ENCODE results near the gene TRIM67.

DNA sequence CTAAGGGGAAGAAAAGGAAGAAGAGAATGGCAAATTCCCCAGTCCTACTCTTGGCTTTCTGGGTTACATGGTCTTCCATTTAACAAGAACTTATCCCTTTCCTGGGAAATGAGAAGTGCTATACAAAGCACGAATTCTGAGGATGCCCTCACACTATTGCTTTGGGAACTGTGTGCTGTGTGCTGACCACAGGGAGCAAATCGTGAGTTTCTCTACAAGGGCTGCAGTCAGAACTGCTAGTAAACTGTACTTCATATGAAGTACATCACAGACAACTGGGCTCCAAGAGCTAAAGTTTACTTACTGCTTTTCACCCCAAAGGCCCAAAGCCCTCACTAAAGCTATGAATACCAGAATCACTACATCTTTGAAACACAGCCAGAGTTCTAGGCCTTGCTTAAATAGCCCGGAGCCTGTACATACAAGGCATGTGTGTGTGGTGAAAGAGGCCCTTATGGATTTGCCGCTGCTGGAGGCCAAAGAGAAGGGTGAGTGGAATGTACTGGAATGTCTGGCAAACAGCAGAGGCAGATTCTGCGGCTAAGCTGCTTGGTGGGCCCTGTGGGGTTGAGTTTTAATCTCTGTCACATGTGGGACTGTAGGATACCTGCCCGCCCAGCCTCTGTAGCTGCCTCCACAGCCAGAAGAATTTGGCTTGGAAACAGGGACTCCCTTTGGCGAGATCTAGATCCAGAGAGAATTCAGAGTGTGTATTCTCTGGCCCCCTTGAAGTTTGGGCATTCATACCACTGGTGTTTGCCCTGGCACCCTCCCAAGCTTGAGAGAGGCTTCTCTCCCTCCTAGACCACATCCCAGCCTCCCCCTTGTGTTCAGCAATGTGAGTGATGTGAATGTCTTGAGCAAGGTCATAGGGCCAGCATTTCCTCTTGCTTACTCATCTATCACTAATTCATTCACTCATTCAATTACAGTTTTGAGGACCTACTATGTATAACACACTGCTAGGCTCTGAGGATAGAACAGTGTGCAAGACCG lies 21.9 kb upstream of the TRIM67 start:
- no peak for TF ChIP-seq EZH2 (IDR thresholded peaks at IDR 0.05)
- TF ChIP-seq, protein P1, sequence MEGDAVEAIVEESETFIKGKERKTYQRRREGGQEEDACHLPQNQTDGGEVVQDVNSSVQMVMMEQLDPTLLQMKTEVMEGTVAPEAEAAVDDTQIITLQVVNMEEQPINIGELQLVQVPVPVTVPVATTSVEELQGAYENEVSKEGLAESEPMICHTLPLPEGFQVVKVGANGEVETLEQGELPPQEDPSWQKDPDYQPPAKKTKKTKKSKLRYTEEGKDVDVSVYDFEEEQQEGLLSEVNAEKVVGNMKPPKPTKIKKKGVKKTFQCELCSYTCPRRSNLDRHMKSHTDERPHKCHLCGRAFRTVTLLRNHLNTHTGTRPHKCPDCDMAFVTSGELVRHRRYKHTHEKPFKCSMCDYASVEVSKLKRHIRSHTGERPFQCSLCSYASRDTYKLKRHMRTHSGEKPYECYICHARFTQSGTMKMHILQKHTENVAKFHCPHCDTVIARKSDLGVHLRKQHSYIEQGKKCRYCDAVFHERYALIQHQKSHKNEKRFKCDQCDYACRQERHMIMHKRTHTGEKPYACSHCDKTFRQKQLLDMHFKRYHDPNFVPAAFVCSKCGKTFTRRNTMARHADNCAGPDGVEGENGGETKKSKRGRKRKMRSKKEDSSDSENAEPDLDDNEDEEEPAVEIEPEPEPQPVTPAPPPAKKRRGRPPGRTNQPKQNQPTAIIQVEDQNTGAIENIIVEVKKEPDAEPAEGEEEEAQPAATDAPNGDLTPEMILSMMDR (IDR thresholded peaks at IDR 0.05), result no peak
